Activated CD8-positive, alpha-beta memory T cell treated with anti-CD3 and anti-CD28 coated beads, Interleukin-2, amount 50 U/mL, for 4 hours (primary cell): ENCODE data around the gene IGSF3.
"Not testable (repeated sequence)": the region's sequence is repeated elsewhere in the genome, so short reads cannot be mapped to it uniquely, and the experiment has no call there.

Source experiments
- DNase-seq: peaks from one replicate; pipeline ENCODE4 v3.0.0-alpha.2; 2020

IGSF3 gene

GRCh38 chr1:116657836-116658235 lies 9.7 kb downstream of the IGSF3 start:
- not testable (repeated sequence) for DNase-seq

- no peak for DNase-seq
Observed at GRCh38 chr1:116654351-116654750, 13.2 kb downstream of the IGSF3 start.

- not testable (repeated sequence) for DNase-seq
Observed at GRCh38 chr1:116652598-116652997, 14.9 kb downstream of the IGSF3 start.

GRCh38 chr1:116650781-116651180 lies 16.8 kb downstream of the IGSF3 start:
- not testable (repeated sequence) for DNase-seq

- not testable (repeated sequence) for DNase-seq
Observed at GRCh38 chr1:116649041-116649440, 18.5 kb downstream of the IGSF3 start.

- DNase-seq: not testable (repeated sequence)
Observed at GRCh38 chr1:116648325-116648724, 19.2 kb downstream of the IGSF3 start.

- DNase-seq: not testable (repeated sequence)
Observed at GRCh38 chr1:116647186-116647585, 20.3 kb downstream of the IGSF3 start.

- not testable (repeated sequence) for DNase-seq
Observed at GRCh38 chr1:116646673-116647170, 20.8 kb downstream of the IGSF3 start.

- DNase-seq: not testable (repeated sequence)
Observed at GRCh38 chr1:116645802-116646672, 21.5 kb downstream of the IGSF3 start.

GRCh38 chr1:116644993-116645392 lies 22.5 kb downstream of the IGSF3 start:
- not testable (repeated sequence) for DNase-seq

GRCh38 chr1:116644096-116644495 lies 23.4 kb downstream of the IGSF3 start:
- not testable (repeated sequence) for DNase-seq

- not testable (repeated sequence) for DNase-seq
Observed at GRCh38 chr1:116643281-116643751, 24.2 kb downstream of the IGSF3 start.

- not testable (repeated sequence) for DNase-seq
Observed at GRCh38 chr1:116642311-116643280, 24.9 kb downstream of the IGSF3 start.

- DNase-seq: not testable (repeated sequence)
Observed at GRCh38 chr1:116637583-116637982, 29.9 kb downstream of the IGSF3 start.

- DNase-seq: not testable (repeated sequence)
Observed at GRCh38 chr1:116636584-116636983, 30.9 kb downstream of the IGSF3 start.

- not testable (repeated sequence) for DNase-seq
Observed at GRCh38 chr1:116634386-116634785, 33.1 kb downstream of the IGSF3 start.

GRCh38 chr1:116631996-116632925 lies 35.3 kb downstream of the IGSF3 start:
- not testable (repeated sequence) for DNase-seq

GRCh38 chr1:116631554-116631953 lies 36.0 kb downstream of the IGSF3 start:
- DNase-seq: not testable (repeated sequence)

- not testable (repeated sequence) for DNase-seq
Observed at GRCh38 chr1:116630057-116630456, 37.5 kb downstream of the IGSF3 start.

GRCh38 chr1:116629441-116629840 lies 38.1 kb downstream of the IGSF3 start:
- not testable (repeated sequence) for DNase-seq

GRCh38 chr1:116628448-116628847 lies 39.1 kb downstream of the IGSF3 start:
- DNase-seq: no peak

- not testable (repeated sequence) for DNase-seq
Observed at GRCh38 chr1:116627357-116627756, 40.2 kb downstream of the IGSF3 start.
